SK-MEL-5 (cell line): ENCODE results near the gene DNAH3. TPM values are rescaled to one million over a fixed set of nuclear protein-coding genes. Genes with fewer than 3 reads are reported as not detected.
"Not testable (repeated sequence)": the region's sequence is repeated elsewhere in the genome, so short reads cannot be mapped to it uniquely, and the experiment has no call there.

Source experiments
- DNase-seq: peaks from one replicate; pipeline ENCODE4 v3.0.0-alpha.2; 2016; ENCODE audit warnings: low read depth, low spot score
- in situ Hi-C: cut with HindIII; loops from 2 replicates; pipeline ENCODE4 v1.10.0; 2016; ENCODE audit warnings: low sequenced_read_pairs, high pct_unique_total_duplicates, low pct_unique_long_range_greater_than_20kb
- total RNA-seq: library from RNA; depleted of rRNA; stranded (reverse); fragments of >200 nt; shearing (Covaris generic); gene quantifications from 2 replicates; pipeline ENCODE4 v1.2.3, GENCODE V29; 2014

The DNAH3 gene
- total RNA-seq, 1 experiment from 2014 or later, result under 0.01 TPM

DNA sequence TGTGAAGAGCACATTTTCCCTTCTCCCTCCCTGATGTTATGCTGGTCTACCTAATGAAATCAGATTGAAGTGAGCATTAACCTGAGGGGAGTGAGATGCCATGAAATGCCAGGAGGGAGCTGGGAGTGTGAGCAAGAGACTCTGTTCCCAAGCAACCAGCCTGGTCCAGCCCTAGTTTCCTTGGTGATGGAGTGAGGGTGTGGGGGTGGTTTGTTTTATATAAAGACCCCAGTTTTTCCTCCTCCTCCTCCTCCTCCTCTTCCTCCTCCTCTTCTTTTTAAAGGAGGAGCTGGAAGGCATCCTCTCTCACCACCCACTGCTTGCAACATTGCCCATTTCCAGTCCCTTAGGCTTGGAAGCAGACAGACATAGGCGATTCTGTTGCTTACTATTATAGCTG is 97.1 kb downstream of the DNAH3 start:
- no peak for DNase-seq
- in situ Hi-C loops, result no loop called here

DNA sequence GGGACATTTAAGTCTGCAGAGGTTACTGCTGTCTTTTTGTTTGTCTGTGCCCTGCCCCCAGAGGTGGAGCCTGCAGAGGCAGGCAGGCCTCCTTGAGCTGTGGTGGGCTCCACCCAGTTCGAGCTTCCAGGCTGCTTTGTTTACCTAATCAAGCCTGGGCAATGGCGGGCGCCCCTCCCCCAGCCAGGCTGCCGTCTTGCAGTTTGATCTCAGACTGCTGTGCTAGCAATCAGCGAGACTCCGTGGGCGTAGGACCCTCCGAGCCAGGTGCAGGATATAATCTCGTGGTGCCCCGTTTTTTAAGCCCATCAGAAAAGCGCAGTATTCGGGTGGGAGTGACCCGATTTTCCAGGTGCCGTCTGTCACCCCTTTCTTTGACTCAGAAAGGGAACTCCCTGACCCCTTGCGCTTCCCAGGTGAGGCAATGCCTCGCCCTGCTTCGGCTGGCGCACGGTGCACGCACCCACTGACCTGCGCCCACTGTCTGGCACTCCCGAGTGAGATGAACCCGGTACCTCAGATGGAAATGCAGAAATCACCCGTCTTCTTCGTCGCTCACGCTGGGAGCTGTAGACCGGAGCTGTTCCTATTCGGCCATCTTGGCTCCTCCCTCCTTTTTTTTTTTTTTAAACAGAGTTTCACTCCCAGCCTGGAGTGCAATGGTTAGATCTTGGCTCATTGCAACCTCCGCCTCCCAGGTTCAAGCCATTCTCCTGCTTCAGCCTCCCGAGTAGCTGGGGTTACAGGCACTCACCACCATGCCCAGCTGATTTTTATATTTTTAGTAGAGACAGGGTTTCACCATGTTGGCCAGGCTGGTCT is 102.3 kb downstream of the DNAH3 start:
- in situ Hi-C loops, DNase-seq: not testable (repeated sequence)

- in situ Hi-C loops, result no loop called here
These were observed 112.4 kb downstream of the DNAH3 start for GRCh38 chr16:21038197-21038596.

GRCh38 chr16:21037736-21038135 is 112.9 kb downstream of the DNAH3 start:
- in situ Hi-C loops, result no loop called here
- DNase-seq, result no peak

More at GRCh38 chr16:21038197-21038596, 112.4 kb downstream of the DNAH3 start:
- DNase-seq, result no peak

DNA sequence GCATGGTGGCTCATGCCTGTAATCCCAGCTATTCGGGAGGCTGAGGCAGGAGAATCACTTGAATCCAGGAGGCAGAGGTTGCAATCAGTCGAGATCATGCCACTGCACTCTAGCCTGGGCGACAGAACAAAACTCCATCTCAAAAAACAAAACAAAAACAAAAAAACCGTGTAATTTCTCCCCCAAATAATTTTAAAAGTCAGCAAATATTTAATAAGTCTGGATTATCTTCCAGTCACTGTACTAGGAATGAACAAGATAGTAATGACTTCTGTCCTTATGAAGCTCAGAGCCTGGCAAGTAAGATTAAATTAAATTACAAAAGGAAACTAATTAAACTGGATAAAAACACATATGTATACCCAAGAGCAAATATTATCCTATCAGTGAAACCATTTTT is 113.5 kb downstream of the DNAH3 start:
- in situ Hi-C loops, result no loop called here
- no peak for DNase-seq

GRCh38 chr16:21036471-21036870 is 114.2 kb downstream of the DNAH3 start:
- in situ Hi-C loops, result no loop called here
- DNase-seq, result no peak

DNA sequence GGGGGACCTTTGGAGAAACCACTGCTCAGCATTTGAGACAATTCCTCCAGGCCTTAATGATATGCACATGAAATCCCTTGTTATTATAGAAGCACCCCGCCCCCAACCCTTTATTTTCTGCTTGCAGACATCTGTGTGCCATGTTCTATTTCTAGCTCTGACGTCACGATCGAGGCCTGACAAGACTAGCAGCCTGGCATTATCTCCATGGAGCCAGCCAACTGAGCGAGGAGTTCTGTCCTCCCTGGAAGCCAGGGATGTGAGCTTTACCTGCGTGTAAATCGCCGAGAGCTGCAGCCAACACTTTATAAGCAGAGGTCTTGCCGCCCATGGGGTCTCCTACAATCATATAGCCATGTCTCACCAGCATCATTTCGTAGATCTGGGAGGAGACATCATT is 116.9 kb downstream of the DNAH3 start:
- in situ Hi-C loops, result no loop called here
- DNase-seq, result peak; percentile 21

DNA sequence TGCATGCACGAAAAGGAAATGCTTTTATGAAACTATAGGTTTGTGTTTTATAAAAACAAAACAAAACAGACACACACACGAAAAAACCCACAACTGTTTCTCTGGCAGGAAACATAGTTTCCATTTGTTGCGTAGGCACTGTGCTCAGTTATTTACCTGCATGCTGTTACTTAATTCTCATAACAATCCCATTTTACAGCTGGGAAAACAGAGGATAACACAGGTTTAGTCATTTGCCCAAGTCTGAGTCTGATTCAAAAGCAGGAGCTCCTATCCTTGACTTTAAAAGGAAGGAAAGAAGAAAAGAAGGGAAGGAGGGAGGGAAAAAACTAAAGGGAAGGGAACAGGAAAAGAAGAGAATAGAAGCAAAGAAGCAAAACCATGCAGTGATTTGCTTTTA is 117.4 kb downstream of the DNAH3 start:
- in situ Hi-C loops, result no loop called here
- DNase-seq, result no peak

- DNase-seq, result no peak
- in situ Hi-C loops, result no loop called here
These were observed 121.9 kb downstream of the DNAH3 start for GRCh38 chr16:21028728-21029127.

- DNase-seq, result no peak
- in situ Hi-C loops, result no loop called here
These were observed 123.8 kb downstream of the DNAH3 start for GRCh38 chr16:21026846-21027245.

DNA sequence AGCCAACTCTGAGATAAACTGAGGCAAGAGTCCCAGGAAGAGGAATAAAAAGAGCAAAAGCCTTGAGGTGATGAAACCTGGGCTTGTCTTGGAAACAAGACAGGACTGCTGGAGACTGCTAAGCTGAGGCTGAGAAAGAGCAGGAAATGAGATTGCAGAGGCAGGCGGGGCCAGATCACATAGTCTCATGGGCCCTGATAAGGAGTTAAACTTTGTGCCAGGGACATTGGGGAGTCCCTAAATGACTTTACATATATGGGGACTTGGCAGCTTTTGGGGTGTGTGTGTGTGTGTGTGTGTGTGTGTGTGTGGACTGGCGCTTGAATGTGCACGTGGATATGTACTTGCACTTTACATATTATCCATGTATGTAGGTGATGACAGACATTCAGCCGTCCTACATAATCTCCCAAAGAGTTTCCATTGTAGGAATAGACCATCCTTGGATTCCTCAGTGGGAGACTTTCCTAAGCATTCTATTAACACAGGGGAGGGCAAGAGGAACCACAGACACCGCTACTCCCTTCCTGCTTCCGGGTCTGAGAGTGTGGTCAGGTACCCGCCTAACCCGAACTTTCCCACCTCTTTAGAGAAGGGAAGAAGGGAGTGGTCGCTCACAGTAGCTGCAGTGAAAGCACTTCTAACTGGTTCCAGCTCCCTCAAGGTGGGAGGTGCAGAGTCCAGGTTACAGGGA is 127.0 kb downstream of the DNAH3 start:
- in situ Hi-C loops, result no loop called here
- DNase-seq, result no peak

DNA sequence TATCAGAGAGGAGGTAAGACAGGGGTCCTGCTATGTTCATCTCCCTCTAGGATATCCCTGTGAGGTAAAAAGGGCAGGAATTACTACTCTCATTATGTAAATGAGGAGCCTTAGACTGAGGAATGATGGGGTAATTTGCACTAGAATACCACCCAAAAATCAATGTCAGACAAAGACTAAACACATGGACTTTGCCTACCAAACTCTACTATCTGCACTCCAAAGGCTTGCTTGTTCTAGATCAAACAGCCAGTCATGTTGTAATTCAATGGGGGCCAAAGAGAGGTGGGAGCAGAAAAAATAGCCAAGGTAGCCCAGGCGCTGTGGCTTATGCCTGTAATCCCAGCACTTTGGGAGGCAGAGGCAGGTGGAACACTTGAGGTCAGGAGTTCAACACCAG is 129.3 kb downstream of the DNAH3 start:
- no peak for DNase-seq
- in situ Hi-C loops, result no loop called here

- in situ Hi-C loops, result no loop called here
- DNase-seq, result no peak
These were observed 140.8 kb downstream of the DNAH3 start for GRCh38 chr16:21009815-21010214.

GRCh38 chr16:21005008-21005407 is 145.6 kb downstream of the DNAH3 start:
- no peak for DNase-seq
- in situ Hi-C loops, result no loop called here

- in situ Hi-C loops, result no loop called here
- peak; percentile 63 for DNase-seq
These were observed 149.4 kb downstream of the DNAH3 start for GRCh38 chr16:21001262-21001661.

DNA sequence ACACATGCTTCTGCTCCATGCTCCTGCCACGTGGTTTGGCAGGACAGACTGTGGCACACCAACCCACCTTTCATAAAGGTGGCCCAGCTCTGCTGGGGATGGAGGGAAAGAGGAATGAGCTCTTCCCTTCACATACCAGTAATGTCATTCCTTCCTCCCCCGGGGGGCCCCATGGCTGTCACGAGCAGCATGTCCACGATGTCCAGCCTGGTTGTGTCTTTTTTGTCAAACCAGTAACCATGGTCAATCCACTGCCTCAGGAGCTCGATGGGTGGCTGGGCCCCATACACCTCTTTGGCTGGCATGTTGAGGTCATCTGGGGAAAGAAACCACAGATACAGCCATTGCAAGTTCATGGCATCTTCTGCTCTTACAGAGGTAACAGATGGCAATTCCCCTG is 153.5 kb downstream of the DNAH3 start:
- in situ Hi-C loops, result no loop called here
- no peak for DNase-seq

DNA sequence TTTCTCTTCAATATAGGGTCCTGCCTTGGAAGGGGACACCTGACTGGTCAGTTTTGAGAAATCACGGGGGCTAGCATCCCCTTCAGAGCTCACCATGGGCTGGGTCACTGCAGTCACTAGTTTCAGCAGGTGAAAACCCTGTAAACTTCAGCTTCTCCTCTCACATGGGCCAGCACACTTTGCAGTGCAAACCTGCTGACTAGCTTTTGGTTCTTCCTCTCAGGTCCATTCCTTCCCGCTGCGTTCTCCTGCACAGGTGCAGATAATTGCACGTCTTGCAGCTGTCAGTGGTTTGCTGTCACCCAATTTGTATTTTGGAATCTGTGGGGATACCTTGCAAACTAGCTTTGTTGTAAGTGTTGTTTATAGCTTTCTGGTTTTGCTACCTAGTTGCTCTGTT is 154.9 kb downstream of the DNAH3 start:
- DNase-seq, result no peak
- in situ Hi-C loops, result no loop called here

DNA sequence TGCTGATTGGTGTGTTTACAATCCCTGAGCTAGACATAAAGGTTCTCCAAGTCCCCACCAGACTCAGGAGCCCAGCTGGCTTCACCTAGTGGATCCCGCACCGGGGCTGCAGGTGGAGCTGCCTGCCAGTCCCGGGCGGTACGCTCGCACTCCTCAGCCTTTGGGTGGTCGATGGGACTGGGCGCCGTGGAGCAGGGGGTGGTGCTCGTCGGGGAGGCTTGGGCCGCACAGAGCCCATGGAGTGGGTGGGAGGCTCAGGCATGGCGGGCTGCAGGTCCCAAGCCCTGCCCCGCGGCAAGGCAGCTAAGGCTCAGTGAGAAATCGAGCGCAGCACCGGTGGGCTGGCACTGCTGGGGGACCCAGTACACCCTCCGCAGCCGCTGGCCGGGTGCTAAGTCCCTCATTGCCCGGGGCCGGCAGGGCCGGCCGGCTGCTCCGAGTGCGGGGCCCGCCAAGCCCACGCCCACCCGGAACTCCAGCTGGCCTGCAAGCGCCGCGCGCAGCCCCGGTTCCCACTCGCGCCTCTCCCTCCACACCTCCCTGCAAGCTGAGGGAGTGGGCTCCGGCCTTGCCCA is 161.1 kb downstream of the DNAH3 start:
- DNase-seq, in situ Hi-C loops: not testable (repeated sequence)

- in situ Hi-C loops, result no loop called here
- DNase-seq, result no peak
These were observed 163.6 kb downstream of the DNAH3 start for GRCh38 chr16:20987049-20987448.
